IPS-15b (cell line): ENCODE measurements around the gene UGT1A6.
"Not testable (repeated sequence)": the region's sequence is repeated elsewhere in the genome, so short reads cannot be mapped to it uniquely, and the experiment has no call there.

Experiments used
- H3K27me3 ChIP-seq: one replicate; pipeline ENCODE4 v1.6.1; 2013; ENCODE audit warnings: low read length; ENCODE audit not compliant: control insufficient read depth, insufficient read depth
- H3K36me3 ChIP-seq: one replicate; pipeline ENCODE4 v1.6.1; 2013; ENCODE audit warnings: low read length; ENCODE audit not compliant: control insufficient read depth, insufficient read depth
- H3K4me1 ChIP-seq: one replicate; pipeline ENCODE4 v1.6.1; 2013; ENCODE audit warnings: mild to moderate bottlenecking, low read length; ENCODE audit not compliant: control insufficient read depth, insufficient read depth
- H3K4me3 ChIP-seq: one replicate; pipeline ENCODE4 v1.5.1; 2013; ENCODE audit warnings: low read depth, low read length
- H3K9ac ChIP-seq: one replicate; pipeline ENCODE4 v1.6.1; 2013; ENCODE audit warnings: low read depth, mild to moderate bottlenecking, low read length
- H3K9me3 ChIP-seq: one replicate; pipeline ENCODE4 v1.6.1; 2013; ENCODE audit warnings: mild to moderate bottlenecking, low read length; ENCODE audit not compliant: control insufficient read depth, insufficient read depth

UGT1A6 gene

DNA sequence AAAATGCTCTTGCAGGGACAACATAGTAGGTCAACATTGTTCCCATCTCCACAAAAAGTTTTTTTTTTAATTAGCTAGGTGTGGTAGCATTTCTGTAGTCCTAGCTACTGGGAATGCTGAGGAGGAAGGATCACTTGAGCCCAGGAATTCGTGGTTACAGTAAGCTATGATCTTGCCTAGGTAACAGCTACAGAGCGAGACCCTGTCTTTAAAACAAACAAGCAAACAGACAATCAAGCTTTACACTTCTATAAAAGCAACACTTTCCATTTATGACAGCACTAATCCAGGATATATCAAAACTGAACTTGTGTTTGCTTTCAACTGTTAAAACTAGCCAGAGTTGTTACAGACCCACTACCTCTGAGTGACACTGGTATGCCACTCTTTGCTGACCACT, 48.2 kb downstream of the UGT1A6 start:
- Histone ChIP-seq H3K9ac (no peak overlapping the region), H3K36me3 (no peaks in the 10 kb centered on the region), H3K4me1 (no peaks in the 10 kb centered on the region), H3K9me3 (peaks cover 4% of the 10 kb centered on the region), H3K27me3 (no peaks in the 10 kb centered on the region), H3K4me3 (no peak overlapping the region)

DNA sequence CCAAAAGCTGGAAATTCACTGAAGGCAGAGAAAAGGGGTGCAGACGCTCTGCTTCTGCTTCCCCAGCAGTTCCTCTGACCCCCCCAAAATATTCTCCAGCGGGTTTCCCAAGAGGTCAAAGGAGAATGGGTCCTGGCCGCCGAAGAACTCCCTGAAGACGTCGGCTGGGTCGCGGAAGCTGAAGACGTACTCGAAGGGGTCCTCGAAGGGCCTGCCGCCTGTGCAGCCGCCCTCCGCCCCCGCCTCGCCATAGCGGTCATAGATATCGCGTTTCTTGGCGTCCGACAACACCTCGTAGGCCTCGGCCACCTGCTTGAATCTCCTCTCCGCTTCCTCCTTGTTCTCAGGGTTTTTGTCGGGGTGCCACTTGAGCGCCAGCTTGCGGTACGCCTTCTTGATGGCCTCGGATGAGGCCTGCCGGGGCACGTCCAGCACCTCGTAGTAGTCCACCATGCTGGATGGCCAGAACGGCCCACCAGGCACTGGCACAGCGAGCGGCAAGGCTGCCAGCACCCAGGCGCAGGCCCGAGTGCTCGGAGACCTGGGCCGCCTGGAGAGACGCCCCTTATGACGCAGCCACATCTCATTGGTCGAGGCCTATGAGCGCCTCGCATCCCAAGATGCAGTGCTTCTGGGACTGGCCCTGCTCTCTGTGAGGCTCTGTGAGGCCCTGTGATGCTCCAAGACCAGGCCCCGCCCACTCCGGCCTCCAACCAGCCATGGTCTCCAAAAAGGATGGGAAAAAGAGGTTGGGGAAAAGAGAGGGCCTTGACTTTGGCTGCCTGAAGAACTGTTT, 51.0 kb downstream of the UGT1A6 start:
- Histone ChIP-seq H3K9ac (no peak overlapping the region), H3K4me1 (no peaks in the 10 kb centered on the region), H3K4me3 (no peak overlapping the region), H3K9me3 (no peaks in the 10 kb centered on the region), H3K27me3 (no peaks in the 10 kb centered on the region), H3K36me3 (no peaks in the 10 kb centered on the region)

DNA sequence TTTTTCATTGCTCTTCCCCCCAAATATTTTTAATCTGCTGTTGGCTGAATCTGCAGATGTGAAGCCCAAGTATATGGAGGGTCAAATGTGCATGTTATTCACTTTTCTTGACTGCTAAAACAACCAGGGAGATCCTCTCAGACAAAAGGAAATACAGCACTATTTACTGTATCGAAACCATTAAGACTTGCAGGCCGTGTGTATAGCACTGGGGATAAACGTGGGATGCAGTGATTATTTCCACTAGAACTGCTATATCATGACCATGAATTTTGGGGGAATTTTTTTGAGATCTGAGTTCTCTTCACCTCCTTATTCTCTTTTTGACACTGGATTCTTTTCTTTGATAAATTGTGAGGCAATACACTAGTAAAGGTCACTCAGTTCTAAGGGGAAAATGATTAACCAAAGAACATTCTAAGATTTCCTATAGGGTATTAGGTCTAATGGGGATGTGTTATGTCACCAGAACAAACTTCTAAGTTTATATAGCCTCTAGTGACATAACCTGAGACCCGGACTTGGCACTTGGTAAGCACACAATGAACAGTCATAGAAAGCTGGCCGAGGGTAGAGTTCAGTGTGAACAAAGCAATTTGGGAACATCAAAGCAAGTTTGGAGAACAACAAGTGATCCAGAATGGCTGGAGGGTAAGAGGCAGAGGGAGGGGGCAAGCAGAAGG, 52.5 kb downstream of the UGT1A6 start:
- no peak overlapping the region for H3K9ac ChIP-seq
- no peaks in the 10 kb centered on the region for H3K27me3 ChIP-seq
- H3K36me3 ChIP-seq, result no peaks in the 10 kb centered on the region
- H3K4me3 ChIP-seq, result no peak overlapping the region
- no peaks in the 10 kb centered on the region for H3K4me1 ChIP-seq
- H3K9me3 ChIP-seq, result no peaks in the 10 kb centered on the region

DNA sequence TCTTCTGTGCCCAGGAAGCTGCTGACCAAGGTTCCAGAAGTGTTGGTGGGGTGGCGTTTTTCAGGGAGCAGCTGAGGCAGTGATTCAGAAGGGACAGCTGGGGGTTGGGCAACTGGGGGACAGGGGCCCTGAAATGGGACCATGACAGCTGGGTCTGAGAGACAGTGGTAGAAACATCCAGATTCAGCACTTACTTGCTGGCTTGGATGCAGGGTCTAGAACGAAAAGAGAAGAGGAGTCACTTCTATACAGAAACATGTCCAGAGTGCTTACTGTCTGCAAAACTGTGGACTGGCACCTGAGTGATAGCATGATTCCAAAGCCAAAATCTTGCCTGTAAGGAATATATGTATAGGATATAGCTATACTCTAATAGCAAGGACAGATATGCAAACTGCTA, 53.1 kb downstream of the UGT1A6 start:
- H3K4me3 ChIP-seq, H3K9ac ChIP-seq, H3K4me1 ChIP-seq, H3K27me3 ChIP-seq, H3K9me3 ChIP-seq, H3K36me3 ChIP-seq: not testable (repeated sequence)

DNA sequence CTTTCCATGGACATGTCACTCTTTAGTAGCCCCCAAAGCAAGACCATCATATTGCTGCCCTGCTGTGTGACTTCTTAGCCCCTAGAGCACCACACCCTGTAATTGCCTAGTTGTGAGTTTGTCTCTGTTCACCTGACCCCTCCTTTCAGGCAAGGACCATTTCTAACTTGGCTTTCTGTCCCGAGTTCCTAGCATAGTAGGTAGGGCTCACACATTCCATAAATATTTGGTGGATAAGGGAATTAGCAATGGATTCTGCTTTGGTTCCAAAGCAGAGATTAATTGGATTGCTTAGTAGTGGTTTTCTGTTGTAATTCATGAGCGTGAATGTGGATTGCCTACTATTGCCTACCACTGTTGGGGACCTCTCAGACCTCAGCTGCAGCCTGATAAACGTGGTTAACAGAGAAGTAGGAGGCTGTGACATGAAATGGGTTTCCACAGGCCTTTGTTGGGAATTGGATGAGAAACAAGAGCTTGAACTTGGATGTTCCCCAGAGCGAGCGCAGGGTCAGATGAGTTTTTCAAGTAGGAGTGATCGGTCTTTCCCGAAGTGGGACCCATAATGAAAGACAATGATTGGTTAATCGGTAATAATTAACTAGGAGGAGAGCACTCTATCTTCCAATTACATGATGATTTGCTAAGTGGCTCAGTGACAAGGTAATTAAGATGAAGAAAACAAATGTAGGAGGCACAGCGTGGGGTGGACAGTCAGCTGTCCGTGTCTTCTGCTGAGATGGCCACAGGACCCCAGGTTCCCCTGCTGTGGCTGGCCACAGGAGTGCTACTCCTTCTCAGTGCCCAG, 54.0 kb downstream of the UGT1A6 start:
- Histone ChIP-seq H3K4me3 (no peak overlapping the region), H3K36me3 (no peaks in the 10 kb centered on the region), H3K9ac (no peak overlapping the region), H3K27me3 (no peaks in the 10 kb centered on the region), H3K4me1 (no peaks in the 10 kb centered on the region), H3K9me3 (no peaks in the 10 kb centered on the region)

DNA sequence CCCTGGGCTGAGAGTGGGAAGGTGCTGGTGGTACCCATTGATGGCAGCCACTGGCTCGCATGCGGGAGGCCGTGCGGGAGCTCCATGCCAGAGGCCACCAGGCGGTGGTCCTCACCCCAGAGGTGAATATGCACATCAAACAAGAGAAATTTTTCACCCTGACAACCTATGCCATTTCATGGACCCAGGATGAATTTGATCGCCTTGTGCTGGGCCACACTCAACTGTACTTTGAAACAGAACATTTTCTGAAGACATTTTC, 54.5 kb downstream of the UGT1A6 start:
- Histone ChIP-seq H3K9me3 (no peaks in the 10 kb centered on the region), H3K27me3 (no peaks in the 10 kb centered on the region), H3K4me3 (no peak overlapping the region), H3K36me3 (no peaks in the 10 kb centered on the region), H3K4me1 (no peaks in the 10 kb centered on the region), H3K9ac (no peak overlapping the region)

DNA sequence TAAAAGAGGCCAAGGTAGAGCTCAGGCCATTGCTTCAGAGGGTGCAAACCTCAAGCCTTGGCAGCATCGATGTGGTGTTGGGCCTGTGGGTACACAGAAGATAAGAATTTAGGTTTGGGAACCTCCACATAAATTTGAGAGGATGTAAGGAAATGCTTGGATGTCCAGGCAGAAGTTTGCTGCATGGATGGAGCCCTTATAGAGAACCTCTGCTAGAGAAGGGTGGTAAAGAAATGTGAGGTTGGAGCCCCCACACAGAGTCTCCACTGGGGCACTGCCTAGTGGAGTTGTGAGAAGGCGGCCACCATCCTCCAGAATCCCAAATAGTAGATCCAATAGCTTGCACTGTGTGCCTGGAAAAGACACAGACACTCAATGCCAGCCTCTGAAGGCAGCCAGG, 58.0 kb downstream of the UGT1A6 start:
- H3K27me3 ChIP-seq, H3K4me1 ChIP-seq, H3K4me3 ChIP-seq, H3K9me3 ChIP-seq, H3K36me3 ChIP-seq, H3K9ac ChIP-seq: not testable (repeated sequence)

DNA sequence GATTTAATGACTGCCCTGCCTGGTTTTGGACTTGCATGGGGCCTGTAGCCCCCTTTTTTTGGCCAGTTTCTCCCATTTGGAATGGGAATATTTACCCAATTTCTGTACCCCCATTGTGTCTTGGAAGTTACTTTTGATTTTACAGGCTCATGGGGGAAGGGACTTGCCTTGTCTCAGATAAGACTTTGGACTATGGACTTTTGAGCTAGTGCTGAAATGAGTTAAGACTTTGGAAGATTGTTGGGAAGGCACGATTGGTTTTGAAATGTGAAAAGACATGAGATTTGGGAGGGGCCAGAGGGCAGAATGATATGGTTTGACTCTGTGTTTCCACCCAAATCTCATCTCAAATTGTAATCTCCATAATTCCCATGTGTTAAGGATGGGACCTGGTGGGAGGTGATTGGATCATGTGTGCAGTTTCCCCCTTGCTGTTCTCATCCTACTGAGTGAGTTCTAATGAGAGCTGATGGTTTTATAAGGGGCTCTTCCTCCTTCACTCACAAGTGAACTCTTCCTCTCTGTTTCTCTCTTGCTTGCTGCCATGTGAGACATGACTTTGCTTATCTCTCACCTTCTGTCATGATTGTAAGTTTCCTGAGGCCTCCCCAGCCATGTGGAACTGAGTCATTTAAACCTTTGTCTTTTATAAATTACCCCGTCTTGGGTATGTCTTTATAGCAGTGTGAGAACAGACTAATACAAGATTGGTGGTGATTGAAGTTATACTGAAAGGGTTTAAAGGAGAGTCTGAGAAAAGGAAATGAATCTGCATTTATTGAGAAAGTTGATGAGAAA, 58.7 kb downstream of the UGT1A6 start:
- H3K36me3 ChIP-seq, H3K27me3 ChIP-seq, H3K4me3 ChIP-seq, H3K9me3 ChIP-seq, H3K4me1 ChIP-seq, H3K9ac ChIP-seq: not testable (repeated sequence)

DNA sequence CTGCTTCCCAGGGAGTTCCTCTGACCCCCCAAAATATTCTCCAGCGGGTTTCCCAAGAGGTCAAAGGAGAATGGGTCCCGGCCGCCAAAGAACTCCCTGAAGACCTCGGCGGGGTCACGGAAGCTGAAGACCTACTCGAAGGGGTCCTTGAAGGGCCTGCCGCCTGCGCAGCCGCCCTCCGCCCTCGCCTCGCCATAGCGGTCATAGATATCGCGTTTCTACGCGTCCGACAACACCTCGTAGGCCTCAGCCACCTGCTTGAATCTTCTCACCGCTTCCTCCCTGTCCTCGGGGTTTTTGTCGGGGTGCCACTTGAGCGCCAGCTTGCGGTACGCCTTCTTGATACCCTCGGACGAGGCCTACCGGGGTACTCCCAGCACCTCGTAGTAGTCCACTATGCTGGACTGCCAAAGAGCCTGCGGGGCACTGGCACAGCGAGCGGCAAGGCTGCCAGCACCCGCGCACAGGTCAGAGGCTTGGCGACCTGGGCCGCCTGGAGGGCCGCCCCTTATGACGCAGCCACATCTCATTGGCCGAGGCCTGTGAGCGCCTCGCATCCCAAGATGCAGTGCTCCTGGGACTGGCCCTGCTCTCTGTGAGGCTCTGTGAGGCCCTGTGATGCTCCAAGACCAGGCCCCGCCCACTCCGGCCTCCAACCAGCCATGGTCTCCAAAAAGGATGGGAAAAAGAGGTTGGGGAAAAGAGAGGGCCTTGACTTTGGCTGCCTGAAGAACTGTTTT, 62.4 kb downstream of the UGT1A6 start:
- H3K4me3 ChIP-seq, result no peak overlapping the region
- H3K27me3 ChIP-seq, result no peaks in the 10 kb centered on the region
- H3K4me1 ChIP-seq, result no peaks in the 10 kb centered on the region
- no peaks in the 10 kb centered on the region for H3K36me3 ChIP-seq
- H3K9me3 ChIP-seq, result no peaks in the 10 kb centered on the region
- no peak overlapping the region for H3K9ac ChIP-seq

DNA sequence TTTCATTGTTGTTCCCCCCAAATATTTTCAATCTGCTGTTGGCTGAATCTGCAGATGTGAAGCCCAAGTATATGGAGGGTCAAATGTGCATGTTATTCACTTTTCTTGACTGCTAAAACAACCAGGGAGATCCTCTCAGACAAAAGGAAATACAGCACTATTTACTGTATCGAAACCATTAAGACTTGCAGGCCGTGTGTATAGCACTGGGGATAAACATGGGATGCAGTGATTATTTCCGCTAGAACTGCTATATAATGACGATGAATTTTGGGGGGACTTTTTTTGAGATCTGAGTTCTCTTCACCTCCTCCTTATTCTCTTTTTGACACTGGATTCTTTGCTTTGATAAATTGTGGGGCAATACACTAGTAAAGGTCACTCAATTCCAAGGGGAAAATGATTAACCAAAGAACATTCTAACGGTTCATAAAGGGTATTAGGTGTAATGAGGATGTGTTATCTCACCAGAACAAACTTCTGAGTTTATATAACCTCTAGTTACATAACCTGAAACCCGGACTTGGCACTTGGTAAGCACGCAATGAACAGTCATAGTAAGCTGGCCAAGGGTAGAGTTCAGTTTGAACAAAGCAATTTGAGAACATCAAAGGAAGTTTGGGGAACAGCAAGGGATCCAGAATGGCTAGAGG, 63.9 kb downstream of the UGT1A6 start:
- no peaks in the 10 kb centered on the region for H3K36me3 ChIP-seq
- no peaks in the 10 kb centered on the region for H3K4me1 ChIP-seq
- H3K4me3 ChIP-seq, result no peak overlapping the region
- no peaks in the 10 kb centered on the region for H3K27me3 ChIP-seq
- no peak overlapping the region for H3K9ac ChIP-seq
- no peaks in the 10 kb centered on the region for H3K9me3 ChIP-seq

DNA sequence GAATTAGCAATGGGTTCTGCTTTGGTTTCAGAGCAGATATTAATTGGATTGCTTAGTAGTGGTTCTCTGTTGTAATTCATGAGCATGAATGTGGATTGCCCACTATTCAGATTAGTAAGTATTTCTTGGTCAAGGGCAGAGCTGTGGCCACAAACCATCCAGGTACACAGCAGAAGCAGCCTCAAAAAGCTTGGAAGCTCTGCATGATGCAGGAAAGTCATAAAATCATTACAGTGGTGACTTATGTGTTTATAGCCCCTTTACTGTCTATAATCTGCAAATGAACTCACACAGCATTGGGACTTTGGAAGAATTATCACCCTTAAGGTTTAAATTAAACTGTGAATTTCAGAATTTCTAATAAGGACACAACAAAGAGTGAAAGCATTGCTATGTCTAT, 65.5 kb downstream of the UGT1A6 start:
- Histone ChIP-seq H3K4me1 (no peaks in the 10 kb centered on the region), H3K36me3 (no peaks in the 10 kb centered on the region), H3K9me3 (no peaks in the 10 kb centered on the region), H3K9ac (no peak overlapping the region), H3K27me3 (no peaks in the 10 kb centered on the region), H3K4me3 (no peak overlapping the region)
